Measurements from ENCODE around the gene FAM162A.
A peak's percentile ranks its signal among the peaks of the same experiment; 100 is the strongest.

Gene FAM162A, protein sequence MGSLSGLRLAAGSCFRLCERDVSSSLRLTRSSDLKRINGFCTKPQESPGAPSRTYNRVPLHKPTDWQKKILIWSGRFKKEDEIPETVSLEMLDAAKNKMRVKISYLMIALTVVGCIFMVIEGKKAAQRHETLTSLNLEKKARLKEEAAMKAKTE

DNA sequence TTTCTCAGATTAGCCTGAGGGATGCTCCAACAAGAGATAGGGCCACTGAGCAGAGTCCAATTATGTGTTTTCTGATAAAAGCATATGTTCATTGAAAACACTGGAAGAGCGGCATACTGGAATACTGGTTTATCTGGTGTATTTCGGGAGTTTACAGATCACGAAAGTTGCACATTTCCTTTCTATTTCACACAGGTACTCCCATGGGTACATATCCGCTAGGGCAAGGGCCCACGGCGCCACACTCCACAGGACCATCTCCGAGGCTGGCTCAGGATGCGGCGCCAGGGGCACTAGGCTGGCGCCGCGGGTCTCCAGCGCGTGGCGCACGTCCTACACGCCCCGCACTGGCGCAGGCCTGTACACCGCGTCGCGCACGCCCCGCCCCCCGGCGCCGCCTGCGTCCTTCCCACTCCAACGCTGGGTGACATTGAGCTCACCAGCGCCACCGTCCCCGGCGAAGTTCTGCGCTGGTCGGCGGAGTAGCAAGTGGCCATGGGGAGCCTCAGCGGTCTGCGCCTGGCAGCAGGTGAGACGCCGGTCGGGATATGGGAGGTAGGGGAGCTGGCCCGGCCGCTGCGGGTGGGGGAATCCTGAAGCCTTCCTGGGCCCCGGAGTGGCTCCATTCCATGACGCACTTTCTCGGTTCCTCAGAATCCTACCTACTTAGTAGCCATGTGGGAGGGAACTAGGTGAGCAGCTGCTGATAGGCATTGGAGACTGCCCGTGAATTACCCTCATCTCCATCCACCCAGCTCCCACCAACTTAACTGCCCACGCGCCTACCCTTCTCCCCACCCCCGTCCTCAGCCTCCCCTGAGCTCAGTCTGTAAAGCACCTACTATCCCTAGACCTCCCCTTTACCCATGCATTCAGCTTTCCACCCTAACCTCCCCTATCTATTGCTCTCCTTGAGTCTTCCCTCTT is at the start of gene FAM162A:
FAM162A (plus strand) TSS at position 412 of the 927 bp plus-strand sequence; CDS start at position 496, 84 bp downstream.
- TF ChIP-seq, protein P1, sequence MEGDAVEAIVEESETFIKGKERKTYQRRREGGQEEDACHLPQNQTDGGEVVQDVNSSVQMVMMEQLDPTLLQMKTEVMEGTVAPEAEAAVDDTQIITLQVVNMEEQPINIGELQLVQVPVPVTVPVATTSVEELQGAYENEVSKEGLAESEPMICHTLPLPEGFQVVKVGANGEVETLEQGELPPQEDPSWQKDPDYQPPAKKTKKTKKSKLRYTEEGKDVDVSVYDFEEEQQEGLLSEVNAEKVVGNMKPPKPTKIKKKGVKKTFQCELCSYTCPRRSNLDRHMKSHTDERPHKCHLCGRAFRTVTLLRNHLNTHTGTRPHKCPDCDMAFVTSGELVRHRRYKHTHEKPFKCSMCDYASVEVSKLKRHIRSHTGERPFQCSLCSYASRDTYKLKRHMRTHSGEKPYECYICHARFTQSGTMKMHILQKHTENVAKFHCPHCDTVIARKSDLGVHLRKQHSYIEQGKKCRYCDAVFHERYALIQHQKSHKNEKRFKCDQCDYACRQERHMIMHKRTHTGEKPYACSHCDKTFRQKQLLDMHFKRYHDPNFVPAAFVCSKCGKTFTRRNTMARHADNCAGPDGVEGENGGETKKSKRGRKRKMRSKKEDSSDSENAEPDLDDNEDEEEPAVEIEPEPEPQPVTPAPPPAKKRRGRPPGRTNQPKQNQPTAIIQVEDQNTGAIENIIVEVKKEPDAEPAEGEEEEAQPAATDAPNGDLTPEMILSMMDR (IDR thresholded peaks at IDR 0.05) = peak; percentile 7
- DNase-seq (ENCODE audit: low spot score) = peak; percentile 94
- Histone ChIP-seq H3K4me3 (peak within 1 kb of the TSS; percentile 87), H3K27ac (peak within 1 kb of the TSS; percentile 68 to 93)

GRCh38 chr3:122342803-122343202 is 41.2 kb upstream of the FAM162A start:
- TF ChIP-seq, protein P1 (IDR thresholded peaks at IDR 0.05) = no peak
- DNase-seq (ENCODE audit: low spot score) = no peak
- no peak overlapping the region for H3K4me3 ChIP-seq
- H3K27ac ChIP-seq = no peak overlapping the region

- TF ChIP-seq, protein P1 (IDR thresholded peaks at IDR 0.05) = no peak
- Histone ChIP-seq H3K4me3 (no peak overlapping the region), H3K27ac (no peak overlapping the region)
- DNase-seq (ENCODE audit: low spot score) = no peak
Measured at GRCh38 chr3:122343654-122344053, 40.3 kb upstream of the FAM162A start.

DNA sequence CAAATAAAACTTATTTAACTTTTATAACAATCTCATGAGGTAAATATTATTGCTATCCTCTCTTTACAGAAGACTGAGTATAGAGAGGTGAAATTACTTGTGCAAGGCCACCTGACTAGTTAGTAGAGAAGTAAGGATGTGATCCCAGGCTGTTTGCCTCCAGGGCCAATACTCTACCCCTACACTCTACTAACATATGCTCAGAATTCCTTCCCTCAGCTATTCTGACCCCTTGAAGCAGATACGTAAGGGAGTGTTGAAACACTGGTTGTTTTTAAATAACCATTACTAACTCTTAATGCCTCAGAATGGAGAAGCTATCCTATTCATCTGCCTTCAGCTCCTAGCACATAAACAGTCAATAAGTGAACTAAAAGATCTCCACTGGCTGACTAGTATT is 34.8 kb upstream of the FAM162A start:
- DNase-seq (ENCODE audit: low spot score) = no peak
- no peak overlapping the region for H3K4me3 ChIP-seq
- no peak overlapping the region for H3K27ac ChIP-seq
- TF ChIP-seq, protein P1 (IDR thresholded peaks at IDR 0.05) = no peak

- Histone ChIP-seq H3K27ac (no peak overlapping the region), H3K4me3 (no peak overlapping the region)
- TF ChIP-seq, protein P1 (IDR thresholded peaks at IDR 0.05) = no peak
- no peak for DNase-seq (ENCODE audit: low spot score)
Measured at GRCh38 chr3:122350814-122351418, 33.1 kb upstream of the FAM162A start.

- no peak overlapping the region for H3K4me3 ChIP-seq
- TF ChIP-seq, protein P1 (IDR thresholded peaks at IDR 0.05) = no peak
- DNase-seq (ENCODE audit: low spot score) = no peak
- H3K27ac ChIP-seq = no peak overlapping the region
Measured at GRCh38 chr3:122351612-122352011, 32.4 kb upstream of the FAM162A start.
